ENCODE measurements around the gene PRR29. TPM values are rescaled to one million over a fixed set of nuclear protein-coding genes. Genes with fewer than 3 reads are reported as not detected.

The PRR29 gene
- total RNA-seq, 4 donors from 2014 or later: 0.30 TPM; not detected in 3

DNA sequence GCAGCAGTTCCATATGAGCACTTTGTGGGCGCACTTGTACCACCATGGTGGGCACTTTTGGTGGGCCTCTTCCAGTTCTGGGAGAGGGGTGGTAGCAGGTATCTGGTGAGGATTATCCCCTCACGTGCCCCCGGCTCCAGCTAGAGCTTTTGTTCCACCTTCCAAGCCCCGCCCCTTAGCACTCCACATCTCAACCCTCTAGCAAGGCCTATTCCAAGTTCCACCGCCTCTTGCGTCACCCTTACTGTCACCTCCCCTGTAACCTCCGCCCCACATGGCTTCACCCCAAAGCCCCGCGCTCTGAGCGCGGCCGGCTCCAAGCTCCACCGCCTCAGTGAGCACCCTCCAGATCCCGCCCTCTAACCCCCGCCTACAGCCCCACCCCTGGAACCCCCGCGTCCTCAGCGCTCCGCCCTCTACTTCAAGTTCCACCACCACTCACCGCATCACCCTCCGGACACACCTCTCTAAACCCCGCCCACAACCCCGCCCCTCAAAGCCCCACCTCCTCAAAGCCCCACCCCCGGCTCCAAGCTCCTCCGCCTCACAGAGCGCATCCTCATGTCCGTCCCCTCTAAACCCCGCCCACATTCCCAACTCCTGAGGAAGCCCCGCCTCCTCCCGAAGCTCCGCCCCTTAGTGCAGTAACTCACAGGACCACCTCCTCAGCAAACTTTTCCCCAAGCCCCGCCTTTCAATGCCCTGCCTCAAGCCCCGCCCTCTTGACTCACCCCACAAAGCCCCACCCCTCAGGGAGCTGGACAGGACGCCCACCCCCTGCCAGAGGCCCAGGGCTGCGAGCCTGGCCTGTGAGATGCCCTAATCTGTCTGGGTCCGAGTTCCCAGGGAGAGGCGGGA is 36.6 kb upstream of the PRR29 start:
- peak overlapping the region; percentile 27 for H3K4me3 ChIP-seq
- H3K27me3 ChIP-seq: no peaks in the 10 kb centered on the region
- no peaks in the 10 kb centered on the region for H3K36me3 ChIP-seq
- 20% methylated on average over 35 of the region's 37 CpGs for WGBS
- no peaks in the 10 kb centered on the region for H3K9me3 ChIP-seq
- peak; percentile 88 for DNase-seq (ENCODE audit: low spot score in 2 of 2)
- no peak for TF ChIP-seq POLR2AphosphoS5 (IDR thresholded peaks at IDR 0.05)
- H3K4me1 ChIP-seq: peaks cover 15% of the 10 kb centered on the region
- no peak overlapping the region for H3K27ac ChIP-seq

DNA sequence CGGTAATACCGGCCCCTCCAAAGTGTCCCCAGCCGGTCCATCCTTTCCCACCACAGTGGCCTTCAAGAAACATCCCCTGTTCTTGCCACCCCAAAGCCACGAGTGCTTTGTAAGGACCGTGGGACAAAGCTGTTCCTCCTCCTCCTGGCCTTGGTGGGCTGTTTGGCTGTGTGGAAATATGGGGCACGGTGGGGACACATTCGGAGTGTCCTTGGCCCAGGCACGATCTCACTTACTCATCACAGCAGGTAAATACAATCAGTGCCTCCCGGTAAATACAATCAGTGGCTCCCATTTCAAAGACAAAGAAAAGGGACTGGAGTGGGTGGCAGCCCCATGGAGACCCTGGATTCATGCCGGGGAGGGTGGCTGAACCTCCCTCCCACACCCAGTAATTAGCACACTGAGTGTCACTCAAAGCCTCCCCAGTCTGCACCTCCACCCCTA is 35.8 kb upstream of the PRR29 start:
- Histone ChIP-seq H3K9me3 (no peaks in the 10 kb centered on the region), H3K36me3 (no peaks in the 10 kb centered on the region), H3K27me3 (no peaks in the 10 kb centered on the region), H3K27ac (peak overlapping the region; percentile 39), H3K4me3 (no peak overlapping the region), H3K4me1 (peaks cover 15% of the 10 kb centered on the region)
- 59% methylated on average over 5 of the region's 10 CpGs for WGBS
- TF ChIP-seq POLR2AphosphoS5 (IDR thresholded peaks at IDR 0.05) (no peak), POLR2A (IDR thresholded peaks at IDR 0.05) (no peak), CTCF (IDR thresholded peaks at IDR 0.05) (no peak), EP300 (IDR thresholded peaks at IDR 0.05) (no peak)
- no peak for DNase-seq (ENCODE audit: low spot score in 2 of 2)

- peak overlapping the region; percentile 47 for H3K27ac ChIP-seq
These were observed 35.0 kb upstream of the PRR29 start for GRCh38 chr17:63963123-63963522.

GRCh38 chr17:63966646-63967264 is 31.4 kb upstream of the PRR29 start:
- Histone ChIP-seq H3K36me3 (no peaks in the 10 kb centered on the region), H3K4me3 (no peak overlapping the region), H3K27me3 (no peaks in the 10 kb centered on the region), H3K27ac (no peak overlapping the region), H3K9me3 (no peaks in the 10 kb centered on the region), H3K4me1 (no peaks in the 10 kb centered on the region)
- no peak for DNase-seq (ENCODE audit: low spot score in 2 of 2)
- no peak for TF ChIP-seq EP300 (IDR thresholded peaks at IDR 0.05)
- WGBS: 84% methylated on average over 11 of the region's 11 CpGs

More at GRCh38 chr17:63963123-63963522, 35.0 kb upstream of the PRR29 start:
- Histone ChIP-seq H3K4me3 (no peak overlapping the region), H3K9me3 (no peaks in the 10 kb centered on the region), H3K27me3 (no peaks in the 10 kb centered on the region), H3K4me1 (peaks cover 15% of the 10 kb centered on the region), H3K36me3 (no peaks in the 10 kb centered on the region)
- TF ChIP-seq EP300 (IDR thresholded peaks at IDR 0.05) (no peak), POLR2A (IDR thresholded peaks at IDR 0.05) (no peak), POLR2AphosphoS5 (IDR thresholded peaks at IDR 0.05) (no peak), CTCF (IDR thresholded peaks at IDR 0.05) (no peak)
- DNase-seq (ENCODE audit: low spot score in 2 of 2): no peak
- 63% methylated on average over 4 of the region's 4 CpGs for WGBS

GRCh38 chr17:63967953-63968352 is 30.2 kb upstream of the PRR29 start:
- no peaks in the 10 kb centered on the region for H3K4me1 ChIP-seq
- 91% methylated on average over 19 of the region's 19 CpGs for WGBS
- no peak overlapping the region for H3K4me3 ChIP-seq
- no peak overlapping the region for H3K27ac ChIP-seq
- no peak for DNase-seq (ENCODE audit: low spot score in 2 of 2)
- no peak for TF ChIP-seq CTCF (IDR thresholded peaks at IDR 0.05)
- TF ChIP-seq POLR2A (IDR thresholded peaks at IDR 0.05): no peak
- no peak for TF ChIP-seq POLR2AphosphoS5 (IDR thresholded peaks at IDR 0.05)
- no peak for TF ChIP-seq EP300 (IDR thresholded peaks at IDR 0.05)
- no peaks in the 10 kb centered on the region for H3K36me3 ChIP-seq
- H3K9me3 ChIP-seq: no peaks in the 10 kb centered on the region
- no peaks in the 10 kb centered on the region for H3K27me3 ChIP-seq

- no peak for DNase-seq (ENCODE audit: low spot score in 2 of 2)
- 67% methylated on average over 10 of the region's 10 CpGs for WGBS
- Histone ChIP-seq H3K4me1 (peaks cover 4% of the 10 kb centered on the region), H3K4me3 (no peak overlapping the region), H3K9me3 (no peaks in the 10 kb centered on the region), H3K27me3 (no peaks in the 10 kb centered on the region), H3K27ac (no peak overlapping the region), H3K36me3 (no peaks in the 10 kb centered on the region)
- TF ChIP-seq EP300 (IDR thresholded peaks at IDR 0.05): no peak
- no peak for TF ChIP-seq POLR2A (IDR thresholded peaks at IDR 0.05)
- no peak for TF ChIP-seq POLR2AphosphoS5 (IDR thresholded peaks at IDR 0.05)
- TF ChIP-seq CTCF (IDR thresholded peaks at IDR 0.05): no peak
These were observed 28.9 kb upstream of the PRR29 start for GRCh38 chr17:63969278-63969677.
